HG03139 (cell line): ENCODE data around the gene THAP4.

ENCODE experiments used
- ATAC-seq: cut with Tn5 transposase; IDR thresholded peaks from one replicate; pipeline ENCODE4 v1.9.1; 2021; ENCODE audit not compliant: unreplicated experiment

Gene THAP4

DNA sequence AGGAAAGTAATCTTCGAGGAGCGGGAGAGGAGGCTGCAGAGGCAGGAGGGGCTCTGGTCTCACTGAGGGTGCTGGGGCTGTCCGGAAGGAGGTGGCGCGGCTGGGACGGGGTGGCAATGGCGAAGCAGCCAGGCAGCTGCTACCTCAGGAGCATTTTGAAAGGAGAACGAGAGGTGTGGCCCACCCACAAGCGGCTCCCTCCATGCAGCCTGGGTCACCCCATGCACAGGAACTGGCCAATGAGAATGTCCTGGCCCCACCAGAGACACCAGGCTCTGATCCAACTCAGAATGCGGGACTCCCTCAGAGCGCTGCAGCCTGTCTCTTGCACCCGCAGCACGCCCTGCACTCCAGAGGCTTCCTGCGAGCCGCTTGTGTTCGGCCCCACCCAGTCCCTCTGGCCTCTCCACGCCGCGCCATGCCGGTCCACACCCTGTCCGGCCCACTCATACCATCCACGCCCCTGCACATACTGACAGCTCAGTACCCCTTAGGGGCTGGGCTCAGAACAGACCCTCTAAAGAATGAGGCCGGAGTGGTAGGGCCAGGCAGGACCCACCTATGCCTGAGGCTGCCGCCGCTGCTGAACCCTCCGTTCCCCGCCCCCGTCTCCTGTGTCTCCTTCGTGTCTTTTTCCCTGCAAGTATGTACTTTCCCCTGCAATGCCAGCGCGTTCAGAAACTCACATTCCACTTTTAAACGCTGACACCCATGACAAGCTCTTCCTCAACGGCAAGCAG lies 84.8 kb downstream of the THAP4 start:
- no peak for ATAC-seq

DNA sequence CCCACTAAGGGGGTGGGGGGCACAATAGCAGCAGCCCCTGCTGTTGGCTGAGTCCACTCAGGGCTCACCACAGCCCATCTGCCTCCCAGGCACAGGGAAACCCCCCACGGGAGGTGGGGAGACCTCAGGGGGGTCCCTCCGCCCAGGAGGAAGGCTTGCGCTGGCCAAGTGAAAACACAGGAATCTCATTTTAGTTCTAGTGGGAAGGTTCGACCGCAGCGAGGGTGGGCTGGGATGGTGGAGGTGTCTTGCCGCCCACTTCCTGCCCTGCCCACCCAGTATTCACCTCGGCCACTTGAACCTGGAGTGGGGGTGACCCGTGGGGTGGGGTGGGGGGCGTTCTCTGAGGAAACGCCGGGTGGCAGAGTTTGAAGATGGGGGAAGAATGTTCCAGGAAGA lies 85.4 kb downstream of the THAP4 start:
- ATAC-seq: no peak

- no peak for ATAC-seq
These were observed 86.1 kb downstream of the THAP4 start for GRCh38 chr2:241550616-241551580.

DNA sequence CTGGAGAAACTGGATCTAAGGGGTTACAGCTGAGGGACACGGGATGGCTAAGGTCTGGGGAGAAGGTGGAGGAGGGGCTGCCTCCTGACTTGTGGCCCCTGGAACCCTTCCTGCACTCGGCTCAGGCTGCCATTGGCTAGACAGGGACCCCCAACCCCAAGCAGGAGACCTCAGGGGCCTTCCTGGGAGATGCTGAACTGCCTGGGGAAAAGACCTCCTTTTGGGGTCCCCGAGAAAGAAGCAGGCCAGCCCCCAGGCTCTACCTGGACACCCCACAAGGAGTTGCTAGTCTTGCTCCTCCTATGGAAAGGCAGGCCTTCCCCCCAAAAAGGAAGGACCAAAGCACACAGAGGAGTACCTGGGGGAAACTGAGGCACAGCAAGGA lies 88.5 kb downstream of the THAP4 start:
- no peak for ATAC-seq

DNA sequence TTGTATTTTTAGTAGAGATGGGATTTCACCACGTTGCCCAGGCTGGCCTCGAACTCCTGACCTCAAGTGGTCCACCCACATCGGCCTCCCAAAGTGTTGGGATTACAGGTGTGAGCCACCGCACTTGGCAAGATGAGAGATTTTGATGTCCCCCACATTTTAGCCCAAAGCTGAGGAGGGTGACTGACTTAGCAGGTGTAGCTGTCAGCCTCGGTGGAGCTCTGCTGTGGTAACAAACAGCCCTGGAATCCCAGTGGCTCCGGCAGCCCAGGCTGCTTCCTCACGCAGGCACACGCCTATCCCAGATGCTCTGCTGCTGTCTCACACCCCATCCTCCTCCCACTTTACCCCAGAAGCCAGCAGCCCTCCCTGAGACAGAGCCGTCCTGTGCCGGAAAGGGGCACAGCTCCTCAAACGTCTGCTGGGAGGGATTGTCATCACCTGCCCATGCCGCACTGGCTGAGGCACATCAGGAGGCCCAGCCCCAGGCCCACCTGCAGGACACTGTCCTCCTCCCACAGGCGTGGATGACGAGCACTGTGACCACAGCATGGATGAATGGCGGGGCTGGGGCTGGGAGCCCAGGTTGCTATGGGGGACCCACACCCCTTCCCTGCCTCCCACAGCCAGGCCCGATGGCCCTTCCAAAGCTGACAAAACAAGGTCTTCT lies 89.0 kb downstream of the THAP4 start:
- no peak for ATAC-seq

DNA sequence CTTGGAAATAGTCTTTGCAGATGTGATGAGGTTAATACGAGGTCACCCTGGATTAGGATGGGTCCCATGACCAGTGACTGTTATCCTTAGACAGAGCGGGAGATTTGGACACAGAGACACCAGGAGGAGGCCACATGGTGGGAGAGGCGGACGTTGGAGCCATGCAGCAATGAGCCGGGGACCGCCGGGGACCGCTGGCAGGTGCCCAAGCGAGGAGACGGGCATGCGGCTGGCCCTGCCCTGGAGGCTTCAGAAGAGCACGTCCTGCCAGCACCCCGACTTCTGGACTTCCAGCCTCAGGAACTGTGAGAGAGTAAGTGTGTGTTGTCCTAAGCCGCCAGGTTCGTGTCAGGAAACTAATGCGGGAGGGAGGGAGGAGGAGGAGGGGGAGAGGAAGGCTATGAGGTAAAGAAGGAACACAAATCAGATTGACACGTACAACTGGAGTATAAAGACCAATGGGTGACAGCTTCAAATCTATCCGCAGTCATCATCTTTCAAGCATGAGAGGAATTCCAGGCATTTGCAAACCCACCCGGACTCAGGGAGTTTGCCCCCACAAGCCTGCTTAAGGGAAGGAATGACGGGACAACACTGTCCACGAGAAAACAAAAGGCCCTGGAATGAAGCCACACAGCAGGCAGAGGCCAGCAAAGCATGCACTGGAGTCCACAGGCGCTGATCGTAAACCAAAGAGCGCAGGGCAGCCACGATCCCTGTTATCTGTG lies 90.0 kb downstream of the THAP4 start:
- ATAC-seq: no peak

DNA sequence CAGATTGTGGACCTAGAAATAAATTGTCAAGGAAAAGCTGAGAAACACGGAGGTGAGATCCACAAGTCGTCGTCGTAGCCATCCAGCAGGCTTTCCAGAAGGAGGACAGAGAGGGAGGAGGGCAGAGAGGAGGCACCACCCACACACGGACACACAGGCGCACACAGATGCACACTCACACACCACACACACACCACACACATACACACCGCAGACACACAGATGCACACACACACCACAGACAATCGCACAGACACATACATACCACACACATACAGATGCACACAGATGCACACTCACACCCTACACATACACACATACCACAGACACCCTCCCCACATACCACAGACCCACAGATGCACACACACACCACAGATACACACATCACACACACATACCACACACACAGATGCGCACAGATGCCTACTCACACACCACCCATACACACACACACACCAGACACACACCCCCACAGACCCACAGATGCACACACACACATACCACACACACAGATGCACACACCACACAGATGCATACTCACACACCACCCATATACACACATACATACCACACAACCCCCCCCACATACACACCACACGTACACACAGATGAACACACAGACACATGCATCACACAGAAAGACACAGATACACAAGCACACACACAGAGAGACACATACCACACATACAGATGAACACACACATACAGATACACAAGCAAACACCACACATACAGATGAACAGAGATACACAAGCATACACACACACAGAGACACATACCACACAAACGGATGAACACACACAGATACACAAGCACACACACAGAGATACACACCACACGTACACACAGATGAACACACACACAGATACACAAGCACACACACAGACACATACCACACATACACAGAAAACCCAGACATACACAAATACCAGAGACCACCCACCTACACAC lies 91.2 kb downstream of the THAP4 start:
- ATAC-seq: no peak

DNA sequence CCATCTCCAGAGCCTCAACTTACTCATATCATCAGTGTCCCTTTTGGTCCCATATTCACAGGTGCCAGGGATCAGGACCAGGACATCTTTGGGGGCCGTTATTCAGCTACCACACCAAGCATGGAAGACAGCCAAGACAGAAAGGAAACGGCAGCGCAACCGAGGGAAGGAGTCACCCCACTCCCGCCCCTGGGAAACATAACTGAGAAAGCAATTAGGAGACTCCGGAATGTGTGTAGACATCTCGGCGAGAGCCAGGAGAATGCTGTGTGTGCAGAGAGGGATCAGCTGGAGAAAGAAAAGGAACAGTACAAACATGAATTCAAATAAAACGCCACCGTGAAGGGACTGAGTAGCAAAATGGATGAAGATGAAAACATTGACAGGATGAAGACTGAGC lies 91.9 kb downstream of the THAP4 start:
- ATAC-seq: no peak

- ATAC-seq: no peak
These were observed 94.7 kb downstream of the THAP4 start for GRCh38 chr2:241542278-241542605.

DNA sequence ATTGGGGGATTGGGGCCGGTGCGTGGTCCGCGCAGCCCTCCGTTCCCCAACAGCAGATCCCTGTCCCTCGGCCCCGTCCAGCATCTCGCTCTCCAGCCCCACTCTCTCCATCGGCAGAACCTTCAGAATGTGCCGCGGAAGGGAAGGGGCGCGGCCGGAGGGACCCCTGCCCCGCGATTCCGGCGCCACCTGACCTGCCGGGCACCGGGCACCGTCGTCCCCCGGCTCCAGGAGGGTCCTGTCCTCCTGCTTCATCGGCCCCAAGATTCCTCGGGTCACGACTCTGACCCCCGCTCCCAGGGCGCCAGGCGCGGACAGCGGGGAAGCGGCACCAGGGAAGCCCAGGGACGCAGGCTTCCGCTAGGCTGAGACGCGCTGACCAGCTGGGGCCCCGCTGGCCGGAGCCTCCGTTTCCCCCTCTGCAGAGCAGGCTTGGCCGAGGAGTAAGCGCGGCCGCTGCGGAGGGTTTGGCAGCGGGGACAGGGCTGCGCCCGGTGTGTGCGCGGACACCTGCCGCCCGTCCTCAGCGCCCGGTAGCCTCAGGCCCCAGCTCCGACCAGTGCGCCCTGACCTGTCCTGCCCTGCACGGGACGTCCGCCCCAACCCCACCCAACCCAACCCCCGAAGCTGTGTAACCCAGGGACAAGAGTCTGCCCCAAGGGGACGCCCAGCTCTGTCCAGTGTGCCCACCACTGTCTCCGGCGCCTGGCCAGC lies 95.2 kb downstream of the THAP4 start:
- ATAC-seq: no peak

DNA sequence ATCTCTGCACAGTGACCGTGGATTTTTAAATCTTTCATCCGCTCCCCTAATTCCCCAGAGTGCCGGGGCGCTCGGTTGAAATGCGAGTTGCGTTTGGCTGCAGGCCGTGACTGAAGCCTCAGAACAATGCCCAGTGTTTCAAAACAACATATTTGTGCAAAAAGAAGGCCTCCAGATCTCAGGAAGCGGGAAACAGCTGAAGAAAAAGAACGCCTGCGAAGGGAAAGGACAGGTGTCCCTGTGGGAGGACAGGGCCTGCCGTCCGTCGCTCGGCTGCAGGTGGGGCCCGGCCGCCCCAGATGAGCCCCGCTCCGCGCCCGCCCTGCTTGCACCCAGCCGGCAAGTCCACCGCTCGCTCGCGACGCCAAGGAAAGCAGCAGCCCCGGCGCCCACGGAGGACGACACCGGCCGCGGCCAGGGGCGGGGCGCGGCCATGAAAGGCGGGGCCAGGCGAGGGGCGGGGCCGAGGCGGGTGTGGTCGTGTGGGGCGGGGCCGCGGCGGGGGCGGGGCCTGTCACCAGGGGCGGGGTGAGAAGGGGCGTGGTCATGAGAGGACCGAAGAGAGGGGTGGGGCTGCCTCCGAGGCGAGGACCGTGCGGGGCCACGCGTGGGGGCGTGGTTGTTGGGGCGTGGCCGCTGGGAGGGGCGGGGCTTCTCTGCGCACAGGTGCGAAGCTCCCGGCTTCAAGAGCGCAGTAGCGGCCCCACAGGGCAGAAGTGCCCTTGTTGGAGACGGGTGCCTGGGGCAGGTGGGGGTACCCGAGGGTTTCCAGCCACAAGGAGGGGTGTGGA lies 96.0 kb downstream of the THAP4 start:
- no peak for ATAC-seq

DNA sequence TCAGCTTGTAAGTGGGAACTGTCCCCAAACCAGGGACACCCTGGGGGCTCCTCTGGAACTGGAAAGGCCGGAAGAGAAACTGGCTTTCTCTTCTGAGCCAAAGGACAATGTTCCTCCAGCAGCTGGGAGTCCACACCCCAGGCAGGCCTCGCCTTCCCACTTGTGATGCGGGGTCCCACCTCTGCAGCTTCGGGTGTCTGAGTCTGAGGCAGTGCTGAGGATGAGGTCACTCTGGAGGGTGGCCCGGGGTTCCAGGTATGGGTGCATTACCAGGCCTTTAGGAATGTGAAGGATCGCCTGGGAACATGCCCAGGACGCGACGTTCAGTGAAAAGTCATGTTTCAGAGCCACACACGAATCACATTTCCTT lies 96.6 kb downstream of the THAP4 start:
- ATAC-seq: no peak

DNA sequence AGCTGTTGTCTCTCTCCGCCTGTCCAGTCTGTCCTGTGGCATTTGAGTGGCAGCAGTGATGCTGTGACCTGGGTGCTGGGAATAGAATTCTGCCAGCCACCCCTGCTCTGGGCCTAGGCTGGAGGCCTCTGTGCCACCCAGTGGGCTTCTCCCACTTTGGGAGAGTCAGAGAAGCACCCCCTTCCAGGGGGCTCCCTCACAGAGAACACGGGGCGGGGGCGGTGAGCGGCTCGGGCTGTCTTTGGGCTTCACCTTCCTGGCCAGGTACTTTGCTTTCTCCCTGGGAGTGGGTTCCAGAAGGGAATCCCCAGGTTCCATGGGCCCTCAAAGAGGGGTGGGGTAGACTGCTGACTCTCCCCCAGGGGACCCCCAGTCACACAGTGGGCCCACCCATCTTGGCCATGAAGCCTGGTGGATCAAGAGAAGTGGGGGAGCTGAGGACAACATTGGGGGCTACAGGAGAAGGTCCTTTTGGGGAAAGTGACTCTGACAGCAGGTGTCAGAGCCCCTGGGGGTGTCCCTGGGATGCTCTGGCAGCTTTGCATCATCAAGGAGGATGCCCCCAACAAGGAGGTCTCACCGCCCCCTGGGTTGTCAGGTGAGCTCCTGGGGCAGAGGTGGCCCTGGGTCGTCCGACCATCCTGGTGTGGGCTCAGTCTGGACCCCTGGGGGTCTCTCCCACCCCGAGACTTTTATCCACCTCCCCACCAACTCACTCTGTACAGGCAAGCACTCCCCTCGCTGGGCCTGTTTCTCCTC lies 97.2 kb downstream of the THAP4 start:
- ATAC-seq: no peak

- ATAC-seq: no peak
These were observed 97.9 kb downstream of the THAP4 start for GRCh38 chr2:241538838-241539615.

DNA sequence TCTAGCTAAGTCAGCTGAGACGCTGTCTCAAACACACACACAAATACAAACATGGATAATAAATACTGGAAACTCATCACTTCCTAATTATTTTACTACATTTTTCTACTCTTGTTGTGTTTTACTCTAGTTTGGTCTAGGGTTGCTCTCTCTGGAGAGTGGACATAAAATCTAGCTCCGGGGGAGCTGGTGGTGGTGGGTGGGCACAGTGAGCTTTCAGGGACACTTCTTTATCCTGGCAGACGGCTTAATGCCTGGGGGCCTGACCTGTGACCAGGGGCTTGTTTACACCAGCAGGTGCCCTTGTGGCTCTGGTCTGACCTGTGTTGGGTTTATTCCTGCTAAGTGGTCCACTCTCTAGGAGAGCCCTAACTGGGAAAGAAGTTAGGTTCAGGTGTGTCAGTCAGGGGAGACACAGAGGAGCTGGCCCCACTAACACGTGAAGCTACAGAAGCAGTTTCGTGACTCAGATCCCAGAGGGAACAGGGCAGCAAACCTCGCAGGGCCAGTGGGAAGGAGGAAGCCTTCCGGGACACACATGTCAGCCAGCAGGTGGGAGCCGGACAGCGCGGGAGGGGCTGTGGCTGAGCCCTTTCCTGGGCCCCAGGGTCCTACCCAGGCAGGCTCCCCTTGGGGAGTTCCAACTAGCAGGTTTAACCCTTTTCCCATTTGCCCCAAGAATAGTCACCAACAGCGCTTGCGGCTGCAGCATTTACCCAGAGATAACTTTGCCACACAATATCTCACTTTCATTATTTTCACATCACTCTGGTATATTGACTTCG lies 100.9 kb downstream of the THAP4 start:
- ATAC-seq: no peak

DNA sequence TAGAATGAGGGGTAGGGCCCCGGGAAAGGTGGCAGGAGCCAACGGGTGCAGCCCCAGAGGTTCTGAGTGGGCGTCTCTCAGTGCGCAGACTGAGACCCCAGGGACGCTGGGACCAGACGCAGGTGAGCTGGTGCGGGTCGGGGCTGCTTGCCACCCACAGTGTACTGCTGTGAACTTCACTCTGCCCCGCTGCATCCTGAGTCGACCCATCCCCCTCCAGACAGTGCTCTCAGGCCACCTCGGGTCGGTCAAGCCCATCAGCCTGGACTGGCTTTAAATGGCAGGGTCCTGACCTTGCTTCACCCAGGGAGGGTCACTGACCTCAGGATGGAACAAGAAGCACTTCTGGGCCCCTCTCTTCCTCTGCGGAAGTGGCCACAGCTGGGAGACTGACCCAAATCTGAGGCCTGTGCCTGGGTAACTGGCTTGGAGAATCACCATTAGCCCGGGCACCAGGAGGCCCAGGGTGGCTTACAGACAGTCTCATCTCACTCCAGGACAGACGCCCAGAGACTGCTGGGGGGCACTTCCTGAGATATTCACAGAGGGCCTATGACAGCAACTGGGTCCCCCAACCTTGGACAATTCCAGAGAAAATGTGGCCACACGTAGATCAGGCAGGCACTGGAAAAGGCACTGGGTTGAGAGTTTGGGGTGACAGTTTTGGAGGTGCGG lies 102.1 kb downstream of the THAP4 start:
- no peak for ATAC-seq
